GM10266 (cell line): Measurements from ENCODE around the gene SNX4.

Experiments used
- DNase-seq: peaks from one replicate; pipeline ENCODE4 v3.0.0; 2012; ENCODE audit errors: extremely low spot score
- CTCF ChIP-seq: IDR thresholded peaks from 2 replicates; pipeline ENCODE4 v1.5.1; 2012; ENCODE audit warnings: mild to moderate bottlenecking, low read depth; ENCODE audit not compliant: control insufficient read depth, insufficient read depth; ENCODE audit errors: missing control alignments

SNX4 gene

GRCh38 chr3:125462722-125463299 is 57.2 kb downstream of the SNX4 start:
- TF ChIP-seq CTCF: no peak
- DNase-seq: no peak

- no peak for DNase-seq
- TF ChIP-seq CTCF: no peak
Measured at GRCh38 chr3:125461896-125462295, 58.1 kb downstream of the SNX4 start.

- TF ChIP-seq CTCF: no peak
- DNase-seq: no peak
Measured at GRCh38 chr3:125460233-125460632, 59.8 kb downstream of the SNX4 start.

- no peak for TF ChIP-seq CTCF
- DNase-seq: no peak
Measured at GRCh38 chr3:125443923-125444322, 76.1 kb downstream of the SNX4 start.

- no peak for DNase-seq
- no peak for TF ChIP-seq CTCF
Measured at GRCh38 chr3:125442506-125442905, 77.5 kb downstream of the SNX4 start.

- TF ChIP-seq CTCF: no peak
- DNase-seq: no peak
Measured at GRCh38 chr3:125440970-125441369, 79.0 kb downstream of the SNX4 start.

GRCh38 chr3:125440559-125440955 is 79.4 kb downstream of the SNX4 start:
- no peak for DNase-seq
- TF ChIP-seq CTCF: no peak
